Inferior parietal cortex (tissue), 1 donor: ENCODE measurements around the gene CFAP299.
"Not testable (repeated sequence)": the region's sequence is repeated elsewhere in the genome, so short reads cannot be mapped to it uniquely, and the experiment has no call there.

ENCODE experiments used
- DNase-seq: peaks from one replicate; pipeline ENCODE4 v3.0.0-alpha.2; 2016; ENCODE audit errors: extremely low spot score

CFAP299 gene

DNA sequence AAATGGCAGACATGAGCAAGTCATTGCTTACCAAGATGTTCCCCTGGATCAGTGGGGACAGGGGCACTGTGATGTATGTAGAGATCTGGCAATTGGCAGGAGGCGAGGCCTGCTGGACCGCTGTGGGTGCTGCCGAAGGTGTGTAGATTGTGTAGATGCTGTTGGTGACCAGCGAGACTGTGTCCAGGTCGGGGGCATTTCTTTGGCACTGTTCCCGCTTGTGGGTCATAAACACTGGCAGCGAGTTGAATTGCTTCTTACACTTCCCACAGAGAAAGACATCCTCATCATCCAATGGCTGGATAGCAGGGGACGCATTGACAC is 52.7 kb downstream of the CFAP299 start:
- no peak for DNase-seq

DNA sequence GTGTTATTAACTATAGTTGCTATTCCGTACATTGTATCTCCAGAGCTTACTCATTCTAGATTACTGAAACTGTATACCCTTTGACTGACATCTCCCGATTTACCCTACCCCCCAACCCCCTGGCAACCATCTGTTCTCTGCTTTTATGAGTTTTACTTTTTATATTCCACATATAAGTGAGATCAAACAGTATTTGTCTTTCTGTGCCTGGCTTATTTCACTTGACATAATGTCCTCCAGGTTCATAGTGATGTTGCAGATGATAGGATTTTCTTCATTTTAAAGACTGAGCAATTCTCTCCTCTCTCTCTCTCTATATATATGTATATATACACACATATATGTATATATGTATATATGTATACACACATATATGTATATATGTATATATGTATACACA is 54.6 kb downstream of the CFAP299 start:
- DNase-seq, result no peak

- DNase-seq, result no peak
Observed at GRCh38 chr4:80393246-80393969, 57.9 kb downstream of the CFAP299 start.

DNA sequence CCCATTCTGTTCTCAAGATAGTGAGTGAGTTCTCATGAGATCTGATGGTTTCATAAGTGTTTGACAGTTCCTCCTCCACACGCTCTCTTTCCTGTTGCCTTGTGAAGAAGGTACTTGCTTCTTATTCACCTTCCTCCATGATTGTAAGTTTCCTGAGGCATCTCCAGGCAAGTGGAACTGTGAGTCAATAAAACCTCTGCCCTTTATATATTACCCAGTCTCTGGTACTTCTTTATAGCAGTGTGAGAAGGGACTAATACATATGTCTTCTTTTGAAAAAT is 58.4 kb downstream of the CFAP299 start:
- DNase-seq, result no peak

DNA sequence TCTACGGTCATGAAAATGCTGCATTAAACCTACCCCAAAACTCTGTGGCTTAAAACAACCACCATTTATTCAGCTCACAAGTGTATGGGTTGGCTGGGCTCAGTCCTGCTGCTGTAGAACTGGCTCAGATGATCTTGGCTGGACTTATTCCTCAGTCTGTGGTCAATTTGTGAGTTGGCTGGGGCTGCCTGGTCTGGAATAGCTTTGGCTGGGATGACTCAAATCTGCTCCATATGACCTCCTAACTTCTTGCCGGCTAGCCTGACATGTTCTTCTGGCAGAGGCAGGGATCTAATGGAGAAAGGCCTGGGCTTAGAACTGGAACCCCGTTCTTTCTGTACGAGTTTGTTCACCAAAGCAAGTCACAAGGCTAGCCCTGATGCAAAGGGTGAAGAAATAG is 71.7 kb downstream of the CFAP299 start:
- no peak for DNase-seq

GRCh38 chr4:80409809-80410208 is 74.3 kb downstream of the CFAP299 start:
- no peak for DNase-seq

GRCh38 chr4:80412322-80412721 is 76.8 kb downstream of the CFAP299 start:
- DNase-seq, result no peak

GRCh38 chr4:80413086-80413485 is 77.6 kb downstream of the CFAP299 start:
- DNase-seq, result no peak

DNA sequence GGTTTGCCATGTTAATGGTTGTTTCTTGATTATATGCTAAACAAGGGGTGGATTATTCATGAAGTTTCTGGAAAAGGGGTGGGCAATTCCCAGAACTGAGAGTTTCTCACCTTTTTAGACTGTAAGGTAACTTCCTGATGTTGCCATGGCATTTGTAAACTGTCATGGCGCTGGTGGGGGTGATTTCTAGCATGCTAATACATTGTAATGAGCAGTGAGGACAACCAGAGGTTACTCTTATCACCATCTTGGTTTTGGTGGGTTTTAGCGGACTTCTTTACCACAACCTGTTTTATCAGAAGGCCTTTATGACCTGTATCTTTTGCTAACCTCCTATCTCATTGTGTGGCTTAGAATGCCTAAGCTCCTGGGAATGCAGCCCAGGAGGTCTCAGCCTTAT is 81.5 kb downstream of the CFAP299 start:
- no peak for DNase-seq

DNA sequence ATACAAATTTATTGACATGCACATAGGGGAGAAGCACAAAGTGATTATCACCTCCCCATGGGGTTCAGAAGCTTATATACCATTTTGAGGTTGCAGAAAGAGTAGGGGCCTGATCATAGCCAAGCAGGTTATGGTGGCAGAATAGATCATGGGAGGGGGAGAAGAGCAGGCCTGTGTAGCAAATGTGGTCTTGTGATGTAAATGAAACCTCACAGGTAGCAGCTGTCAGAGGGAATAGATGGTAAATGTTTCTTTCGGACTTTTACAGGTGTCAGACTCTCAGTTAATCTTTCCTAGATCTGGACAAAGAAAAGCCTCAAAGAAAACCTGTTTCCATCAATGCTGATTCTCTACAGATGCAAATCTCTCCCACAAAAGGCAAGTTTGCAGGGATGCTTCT is 84.4 kb downstream of the CFAP299 start:
- DNase-seq, result no peak

DNA sequence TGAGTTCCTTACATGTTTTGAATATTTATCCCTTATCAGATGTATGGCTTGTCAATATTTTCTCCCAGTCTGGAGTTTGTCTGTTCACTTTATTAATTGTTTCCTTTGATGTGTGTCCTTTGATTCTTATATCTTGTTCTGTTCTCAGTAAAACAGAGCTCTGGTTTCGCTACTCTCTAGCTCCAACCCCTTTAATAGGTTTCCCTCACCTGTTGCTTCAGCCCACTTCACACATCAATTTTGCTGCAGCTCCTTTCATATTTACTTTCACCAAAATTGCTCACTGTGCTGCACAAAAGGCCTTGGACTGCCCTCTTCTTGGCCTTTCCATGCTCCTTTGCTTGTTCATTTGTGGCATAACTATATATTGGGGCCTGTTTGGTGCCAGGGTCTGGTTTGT is 85.1 kb downstream of the CFAP299 start:
- DNase-seq, result no peak

GRCh38 chr4:80422727-80423404 is 87.3 kb downstream of the CFAP299 start:
- DNase-seq, result no peak

- no peak for DNase-seq
Observed at GRCh38 chr4:80423553-80424224, 88.2 kb downstream of the CFAP299 start.

DNA sequence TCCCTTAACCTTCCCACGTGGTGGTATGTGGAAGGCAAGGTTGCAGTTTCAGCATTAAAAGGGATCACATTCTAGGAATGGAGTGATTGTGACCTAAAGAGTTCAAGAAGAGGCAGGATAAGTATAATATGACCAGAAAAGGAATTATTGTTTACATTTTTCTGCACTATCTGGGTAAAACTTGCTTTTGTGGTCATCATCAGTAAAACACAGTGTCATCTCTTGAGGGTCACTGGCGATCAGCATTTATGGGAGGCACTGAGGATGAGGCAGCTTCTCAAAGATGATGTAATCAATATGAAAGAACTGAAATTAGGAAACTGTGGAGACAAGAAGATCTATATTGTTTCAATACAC is 88.7 kb downstream of the CFAP299 start:
- DNase-seq, result no peak

DNA sequence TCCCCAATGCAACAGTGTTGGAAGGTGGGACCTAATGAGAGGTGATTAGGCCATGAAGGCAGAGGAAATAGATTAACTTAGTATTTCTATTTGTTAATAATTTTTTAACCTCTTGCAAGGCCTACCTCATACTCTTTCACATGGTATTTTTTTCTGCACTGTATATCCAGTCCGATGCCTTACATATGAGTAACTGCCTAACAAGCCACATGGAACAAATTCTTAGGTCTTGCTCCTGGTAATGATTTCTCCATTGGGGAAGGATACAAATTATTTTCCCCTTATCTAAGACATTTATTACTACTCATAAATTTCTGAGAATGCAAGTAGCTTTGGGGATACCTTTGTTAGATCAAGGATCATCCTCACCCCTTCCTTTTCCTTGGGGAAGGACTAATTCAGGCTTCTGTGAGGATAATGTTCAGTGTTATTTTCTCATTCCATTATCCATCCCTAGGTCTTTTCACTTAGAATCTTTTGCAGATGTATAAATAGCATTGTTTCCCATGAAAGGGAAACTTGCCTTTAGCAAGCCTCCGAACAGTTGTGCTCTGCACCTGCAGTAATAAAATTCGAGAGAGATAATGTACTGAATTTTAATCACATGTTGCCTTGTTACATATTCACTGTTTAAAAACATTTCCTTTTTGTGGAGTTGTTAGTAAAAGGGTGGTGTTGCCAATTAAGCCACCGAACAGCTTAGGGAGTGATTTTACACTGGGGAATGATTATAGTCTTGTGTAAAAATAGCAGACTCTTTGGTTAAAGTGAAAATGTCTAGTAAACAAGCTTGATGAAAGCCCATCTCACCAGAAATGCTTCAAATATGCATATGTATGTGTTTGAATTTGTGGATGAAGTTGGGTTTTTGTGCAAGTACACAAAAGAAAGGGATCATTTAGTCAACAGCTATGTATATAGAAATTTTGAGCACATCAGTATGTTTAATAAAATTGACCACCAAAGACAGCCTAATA is 89.9 kb downstream of the CFAP299 start:
- no peak for DNase-seq

GRCh38 chr4:80431203-80431965 is 95.9 kb downstream of the CFAP299 start:
- DNase-seq, result no peak

- no peak for DNase-seq
Observed at GRCh38 chr4:80434238-80434637, 98.7 kb downstream of the CFAP299 start.

- DNase-seq, result no peak
Observed at GRCh38 chr4:80438016-80438415, 102.5 kb downstream of the CFAP299 start.

DNA sequence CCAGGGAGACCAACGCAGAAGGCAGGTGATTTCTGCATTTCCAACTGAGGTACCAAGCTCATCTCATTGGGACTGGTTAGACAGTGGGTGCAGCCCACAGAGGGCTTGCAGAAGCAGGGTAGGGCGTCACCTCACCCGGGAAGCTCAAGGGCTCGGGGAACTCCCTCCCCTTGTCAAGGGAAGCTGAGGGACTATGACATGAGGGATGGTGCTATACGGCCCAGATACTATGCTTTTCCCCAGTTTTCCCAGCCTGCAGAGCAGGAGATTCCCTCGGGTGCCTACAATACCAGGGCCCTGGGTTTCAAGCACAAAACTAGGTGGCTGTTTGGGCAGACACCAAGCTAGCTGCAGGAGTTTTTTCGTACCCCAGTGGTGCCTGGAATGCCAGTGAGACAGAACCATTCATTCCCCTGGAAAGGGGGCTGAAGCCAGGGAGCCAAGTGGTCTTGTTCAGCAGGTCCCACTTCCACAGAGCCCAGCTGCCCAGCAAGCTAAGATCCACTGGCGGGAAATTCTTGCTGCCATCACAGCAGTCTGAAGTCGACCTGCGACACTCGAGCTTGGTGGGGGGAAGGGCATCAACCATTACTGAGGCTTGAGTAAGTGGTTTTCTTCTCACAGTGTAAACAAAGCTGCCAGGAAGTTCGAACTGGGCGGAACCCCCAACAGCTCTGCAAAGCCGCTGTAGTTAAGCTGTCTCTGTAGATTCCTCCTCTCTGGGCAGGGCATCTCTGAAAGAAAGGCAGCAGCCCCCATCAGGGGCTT is 103.9 kb downstream of the CFAP299 start:
- DNase-seq, result not testable (repeated sequence)

GRCh38 chr4:80446248-80446647 is 110.7 kb downstream of the CFAP299 start:
- no peak for DNase-seq

DNA sequence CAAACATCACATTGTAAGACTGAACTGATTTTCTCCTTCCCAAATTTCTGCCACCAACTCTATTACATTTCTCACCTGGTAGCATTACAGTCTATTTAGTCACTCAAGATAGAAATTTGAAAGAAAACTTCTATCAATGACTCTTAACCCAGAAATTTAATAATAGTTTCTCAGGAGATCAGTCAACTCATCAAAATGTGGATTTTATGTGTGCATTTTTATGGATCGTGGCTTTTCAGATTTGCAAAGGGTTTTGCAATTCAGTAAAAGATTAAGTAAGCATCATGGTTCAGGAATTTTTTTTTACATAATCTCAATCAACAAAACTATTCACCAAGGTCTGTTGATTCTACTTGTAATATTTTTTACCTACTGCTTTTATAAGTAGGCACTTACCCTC is 111.1 kb downstream of the CFAP299 start:
- no peak for DNase-seq
